Endothelial cell of umbilical vein (primary cell): Measurements from ENCODE around the gene MANF.

ENCODE experiments used
- EZH2 ChIP-seq: IDR thresholded peaks from 2 replicates; pipeline ENCODE4 v1.6.1; 2012; ENCODE audit warnings: borderline replicate concordance, low read depth, mild to moderate bottlenecking, moderate library complexity, low read length, inconsistent platforms; ENCODE audit not compliant: severe bottlenecking
- GATA2 ChIP-seq: IDR thresholded peaks from 2 replicates; pipeline ENCODE4 v1.7.0; 2011; ENCODE audit warnings: low read depth, mild to moderate bottlenecking, moderate library complexity, mixed read lengths, low read length; ENCODE audit not compliant: insufficient read length, insufficient read depth
- JUN ChIP-seq: IDR thresholded peaks from 2 replicates; pipeline ENCODE4 v1.6.1; 2011; ENCODE audit warnings: borderline replicate concordance, low read depth; ENCODE audit not compliant: insufficient read length, insufficient read depth
- MAX ChIP-seq: IDR thresholded peaks from 2 replicates; pipeline ENCODE4 v1.6.1; 2011; ENCODE audit not compliant: insufficient read depth, insufficient read length
- MYC ChIP-seq: IDR thresholded peaks from one replicate; pipeline ENCODE4 v1.6.1; 2011; ENCODE audit warnings: mild to moderate bottlenecking, low read depth, low read length
- POLR2A ChIP-seq: IDR thresholded peaks from 2 replicates; pipeline ENCODE4 v1.6.1; 2012; ENCODE audit warnings: low read depth, mild to moderate bottlenecking, control low read depth, low read length
- POLR2AphosphoS5 ChIP-seq: IDR thresholded peaks from 2 replicates; pipeline ENCODE4 v1.6.1; 2012; ENCODE audit warnings: low read depth, mild to moderate bottlenecking, control low read depth, low read length, moderate library complexity; ENCODE audit not compliant: insufficient read depth
- TF ChIP-seq, protein P1 (sequence below), 2 donors: IDR thresholded peaks; 1 replicate in 1 of 2; 2 replicates in 1 of 2; pipeline ENCODE4 v1.5.1; 2011; ENCODE audit warnings: low read length in 2 of 2, mild to moderate bottlenecking in 2 of 2, moderate library complexity in 2 of 2, control low read depth in 1 of 2, inconsistent platforms in 1 of 2, low read depth in 1 of 2; ENCODE audit not compliant: insufficient read depth in 1 of 2; ENCODE audit errors: extremely low read depth in 1 of 2

GRCh38 chr3:51408021-51408420 lies 22.9 kb downstream of the MANF start:
- TF ChIP-seq POLR2A: no peak
- no peak for TF ChIP-seq POLR2AphosphoS5
- TF ChIP-seq, protein P1, sequence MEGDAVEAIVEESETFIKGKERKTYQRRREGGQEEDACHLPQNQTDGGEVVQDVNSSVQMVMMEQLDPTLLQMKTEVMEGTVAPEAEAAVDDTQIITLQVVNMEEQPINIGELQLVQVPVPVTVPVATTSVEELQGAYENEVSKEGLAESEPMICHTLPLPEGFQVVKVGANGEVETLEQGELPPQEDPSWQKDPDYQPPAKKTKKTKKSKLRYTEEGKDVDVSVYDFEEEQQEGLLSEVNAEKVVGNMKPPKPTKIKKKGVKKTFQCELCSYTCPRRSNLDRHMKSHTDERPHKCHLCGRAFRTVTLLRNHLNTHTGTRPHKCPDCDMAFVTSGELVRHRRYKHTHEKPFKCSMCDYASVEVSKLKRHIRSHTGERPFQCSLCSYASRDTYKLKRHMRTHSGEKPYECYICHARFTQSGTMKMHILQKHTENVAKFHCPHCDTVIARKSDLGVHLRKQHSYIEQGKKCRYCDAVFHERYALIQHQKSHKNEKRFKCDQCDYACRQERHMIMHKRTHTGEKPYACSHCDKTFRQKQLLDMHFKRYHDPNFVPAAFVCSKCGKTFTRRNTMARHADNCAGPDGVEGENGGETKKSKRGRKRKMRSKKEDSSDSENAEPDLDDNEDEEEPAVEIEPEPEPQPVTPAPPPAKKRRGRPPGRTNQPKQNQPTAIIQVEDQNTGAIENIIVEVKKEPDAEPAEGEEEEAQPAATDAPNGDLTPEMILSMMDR (IDR thresholded peaks at IDR 0.05; ENCODE audit: extremely low read depth in 1 of 2, insufficient read depth in 1 of 2, low read depth in 1 of 2, low read length in 2 of 2): no peak
- TF ChIP-seq MAX: no peak
- no peak for TF ChIP-seq EZH2
- no peak for TF ChIP-seq MYC
- no peak for TF ChIP-seq JUN
- no peak for TF ChIP-seq GATA2
